Neuron (in vitro differentiated cells): ENCODE measurements around the gene TXNRD3.

Experiments used
- H2AFZ ChIP-seq: one replicate; pipeline ENCODE4 v1.6.1; 2013; ENCODE audit warnings: low read depth, mild to moderate bottlenecking, inconsistent platforms, low read length, moderate library complexity
- H3K27me3 ChIP-seq: one replicate; pipeline ENCODE4 v1.6.1; 2013; ENCODE audit warnings: low read length; ENCODE audit not compliant: insufficient read depth
- H3K36me3 ChIP-seq: one replicate; pipeline ENCODE4 v1.6.1; 2013; ENCODE audit warnings: low read length; ENCODE audit not compliant: insufficient read depth
- H3K4me1 ChIP-seq: one replicate; pipeline ENCODE4 v1.6.1; 2013; ENCODE audit warnings: low read length; ENCODE audit not compliant: insufficient read depth
- H3K4me3 ChIP-seq: 2 replicates; pipeline ENCODE4 v1.5.1; 2013; ENCODE audit warnings: mild to moderate bottlenecking, low read length, moderate library complexity
- H3K9me3 ChIP-seq: one replicate; pipeline ENCODE4 v1.6.1; 2013; ENCODE audit warnings: low read length

Gene TXNRD3

DNA sequence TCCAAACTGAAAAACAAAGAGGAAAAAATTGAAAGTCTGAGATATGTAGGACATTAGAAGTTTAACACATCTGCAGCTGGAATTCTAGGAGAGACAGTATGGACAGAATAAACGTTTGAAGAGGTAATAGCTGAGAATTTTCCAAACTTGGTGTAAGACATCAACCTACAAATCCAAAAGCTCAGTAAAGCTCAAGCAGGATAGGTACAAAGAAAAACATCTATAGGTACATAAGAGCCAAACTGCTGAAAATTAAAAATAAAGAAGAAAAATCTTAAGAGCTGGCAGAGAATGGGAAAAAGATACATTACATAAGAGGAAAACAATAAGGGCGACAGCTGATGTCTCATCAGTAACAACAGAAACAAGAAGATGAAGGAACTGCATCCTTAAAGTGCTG, 73.4 kb downstream of the TXNRD3 start:
- Histone ChIP-seq H3K36me3 (no peaks in the 10 kb centered on the region), H3K4me1 (no peaks in the 10 kb centered on the region), H2AFZ (no peak overlapping the region), H3K9me3 (no peaks in the 10 kb centered on the region), H3K27me3 (no peaks in the 10 kb centered on the region), H3K4me3 (no peak overlapping the region)

DNA sequence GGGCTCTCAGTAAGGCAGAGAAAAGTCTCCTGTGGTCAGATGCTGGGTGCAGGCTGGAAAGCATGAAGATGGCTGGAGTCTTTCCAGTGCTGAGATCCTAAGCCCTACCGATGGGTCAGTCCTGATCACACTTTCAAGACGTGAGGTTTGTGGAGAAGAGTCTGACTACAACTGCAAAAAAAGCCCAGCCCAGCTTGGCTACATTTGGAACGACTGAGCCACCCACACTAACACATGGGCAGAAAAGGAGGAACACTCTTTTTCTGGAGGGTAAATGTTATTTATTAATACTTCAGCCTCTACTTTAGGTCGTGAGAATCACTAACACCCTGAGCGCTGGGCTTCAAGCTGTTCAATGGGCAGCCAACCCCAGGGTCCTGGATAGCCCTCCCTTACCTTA, 74.2 kb downstream of the TXNRD3 start:
- H2AFZ ChIP-seq = no peak overlapping the region
- H3K4me1 ChIP-seq = no peaks in the 10 kb centered on the region
- no peaks in the 10 kb centered on the region for H3K27me3 ChIP-seq
- H3K36me3 ChIP-seq = no peaks in the 10 kb centered on the region
- H3K4me3 ChIP-seq = no peak overlapping the region
- H3K9me3 ChIP-seq = no peaks in the 10 kb centered on the region

DNA sequence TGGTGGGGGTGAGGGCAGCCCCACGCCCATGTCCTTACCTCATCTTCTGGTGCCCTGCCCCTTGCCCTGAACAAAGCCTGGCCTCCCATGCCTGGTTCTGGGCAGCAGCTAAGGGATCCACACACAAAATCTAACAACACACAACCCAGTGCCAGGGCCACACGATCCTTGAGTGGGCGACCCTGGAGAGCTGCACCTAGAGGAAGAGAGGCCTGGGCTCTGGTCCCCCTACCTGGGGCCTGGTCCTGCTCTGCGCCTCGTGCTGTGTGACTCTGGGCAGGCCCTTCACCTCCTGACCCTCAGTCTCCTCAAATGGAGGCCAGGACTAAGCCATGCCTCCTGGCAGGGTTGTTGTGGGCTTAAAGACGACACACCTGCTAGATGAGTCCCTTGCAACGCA, 76.2 kb downstream of the TXNRD3 start:
- Histone ChIP-seq H3K27me3 (no peaks in the 10 kb centered on the region), H3K36me3 (no peaks in the 10 kb centered on the region), H3K4me1 (no peaks in the 10 kb centered on the region), H3K9me3 (no peaks in the 10 kb centered on the region), H3K4me3 (no peak overlapping the region), H2AFZ (no peak overlapping the region)

DNA sequence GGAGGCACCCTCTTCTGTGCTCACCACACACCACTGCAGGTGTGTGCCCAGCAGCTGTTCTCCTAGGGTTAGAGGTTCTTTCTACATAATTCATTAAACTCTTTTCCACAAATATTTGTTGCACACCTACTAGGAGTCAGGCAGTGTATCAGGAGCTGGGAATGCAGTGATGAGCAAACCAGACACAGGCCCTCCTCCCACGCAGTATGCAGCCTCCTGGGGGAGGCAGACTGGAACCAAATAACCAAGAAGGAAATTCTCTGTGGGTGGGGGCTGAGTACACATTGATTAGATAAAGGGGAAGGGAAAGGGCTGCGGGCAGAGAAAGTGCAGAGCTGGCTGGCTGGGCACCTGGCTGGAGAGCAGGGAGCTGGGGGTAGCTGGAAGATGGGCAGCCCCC, 77.7 kb downstream of the TXNRD3 start:
- Histone ChIP-seq H2AFZ (no peak overlapping the region), H3K4me3 (no peak overlapping the region), H3K9me3 (no peaks in the 10 kb centered on the region), H3K27me3 (no peaks in the 10 kb centered on the region), H3K36me3 (no peaks in the 10 kb centered on the region), H3K4me1 (no peaks in the 10 kb centered on the region)

DNA sequence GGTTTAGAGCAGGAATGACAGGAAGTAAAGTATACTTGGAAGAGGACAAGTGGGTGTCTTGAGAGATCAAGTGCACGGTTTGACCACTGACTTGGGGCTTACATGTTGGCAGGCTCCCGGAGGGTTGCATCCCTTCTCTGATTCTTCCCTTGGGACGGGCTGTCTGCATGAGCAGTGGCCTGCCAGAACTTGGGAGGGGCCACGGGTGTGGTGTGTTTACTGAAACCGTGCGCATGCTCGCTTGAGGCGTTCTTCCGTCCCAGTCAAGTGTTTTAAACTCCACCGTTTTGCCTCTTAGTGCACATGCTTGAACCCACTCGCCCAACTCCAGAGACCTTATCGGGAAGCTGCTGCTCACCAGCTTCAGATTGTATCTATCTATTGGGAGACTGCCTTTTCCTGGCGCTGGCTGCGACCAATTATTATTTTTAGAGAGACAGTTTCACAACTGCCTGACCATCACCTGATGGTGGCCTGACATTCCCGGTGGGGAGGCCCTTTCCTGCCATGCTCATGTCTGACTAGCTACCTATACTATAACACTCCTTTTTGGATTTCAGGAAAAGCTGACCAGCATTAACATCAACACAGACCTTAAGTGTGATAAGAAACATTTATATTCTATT, 81.3 kb downstream of the TXNRD3 start:
- no peak overlapping the region for H3K4me3 ChIP-seq
- no peaks in the 10 kb centered on the region for H3K27me3 ChIP-seq
- peaks cover 8% of the 10 kb centered on the region for H3K4me1 ChIP-seq
- H3K9me3 ChIP-seq = no peaks in the 10 kb centered on the region
- no peaks in the 10 kb centered on the region for H3K36me3 ChIP-seq
- H2AFZ ChIP-seq = no peak overlapping the region

DNA sequence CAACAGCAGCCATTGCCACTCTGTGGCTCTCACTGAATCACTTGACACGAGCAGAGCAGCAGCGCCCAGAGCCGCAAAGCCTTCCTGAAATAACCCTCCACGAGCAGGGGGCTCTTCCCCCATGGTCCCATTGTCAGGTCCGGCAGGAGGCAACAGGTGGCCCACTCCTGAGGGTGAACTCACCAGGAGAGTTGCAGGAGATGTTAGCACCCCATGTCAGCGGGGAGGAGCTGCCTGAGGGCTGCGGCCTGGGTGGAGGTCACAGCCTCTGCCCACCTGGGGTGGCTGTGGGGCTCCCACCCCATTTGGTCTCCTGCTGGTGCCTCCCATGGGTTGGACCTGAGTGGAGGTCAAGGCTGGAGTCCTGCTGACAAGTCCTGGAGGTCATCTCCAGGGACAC, 83.8 kb downstream of the TXNRD3 start:
- Histone ChIP-seq H3K27me3 (no peaks in the 10 kb centered on the region), H3K36me3 (no peaks in the 10 kb centered on the region), H2AFZ (no peak overlapping the region), H3K9me3 (no peaks in the 10 kb centered on the region), H3K4me1 (peaks cover 14% of the 10 kb centered on the region), H3K4me3 (no peak overlapping the region)

DNA sequence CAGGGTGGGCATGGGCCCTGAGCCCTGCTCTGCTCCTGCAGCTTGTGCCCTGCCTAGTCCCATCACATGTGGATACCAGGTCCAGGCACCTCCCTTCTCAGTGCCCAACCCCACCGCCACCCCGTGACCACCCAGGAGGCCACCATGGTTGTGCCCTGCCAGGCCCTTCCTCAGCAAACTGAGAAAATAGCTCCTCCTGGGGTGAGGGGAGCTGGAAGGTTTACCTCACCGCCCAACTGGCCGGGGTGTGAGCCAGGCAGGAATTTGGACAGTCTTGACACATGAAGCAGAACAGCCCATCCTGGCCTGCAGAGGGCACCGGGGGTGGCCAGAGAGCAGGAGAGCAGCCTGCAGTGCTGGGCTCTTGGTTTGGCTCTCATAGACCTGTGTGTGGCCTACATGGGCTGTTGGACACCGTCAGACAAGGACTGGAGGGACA, 84.8 kb downstream of the TXNRD3 start:
- no peak overlapping the region for H3K4me3 ChIP-seq
- H3K36me3 ChIP-seq = no peaks in the 10 kb centered on the region
- H2AFZ ChIP-seq = no peak overlapping the region
- H3K9me3 ChIP-seq = no peaks in the 10 kb centered on the region
- no peaks in the 10 kb centered on the region for H3K27me3 ChIP-seq
- H3K4me1 ChIP-seq = peaks cover 14% of the 10 kb centered on the region

DNA sequence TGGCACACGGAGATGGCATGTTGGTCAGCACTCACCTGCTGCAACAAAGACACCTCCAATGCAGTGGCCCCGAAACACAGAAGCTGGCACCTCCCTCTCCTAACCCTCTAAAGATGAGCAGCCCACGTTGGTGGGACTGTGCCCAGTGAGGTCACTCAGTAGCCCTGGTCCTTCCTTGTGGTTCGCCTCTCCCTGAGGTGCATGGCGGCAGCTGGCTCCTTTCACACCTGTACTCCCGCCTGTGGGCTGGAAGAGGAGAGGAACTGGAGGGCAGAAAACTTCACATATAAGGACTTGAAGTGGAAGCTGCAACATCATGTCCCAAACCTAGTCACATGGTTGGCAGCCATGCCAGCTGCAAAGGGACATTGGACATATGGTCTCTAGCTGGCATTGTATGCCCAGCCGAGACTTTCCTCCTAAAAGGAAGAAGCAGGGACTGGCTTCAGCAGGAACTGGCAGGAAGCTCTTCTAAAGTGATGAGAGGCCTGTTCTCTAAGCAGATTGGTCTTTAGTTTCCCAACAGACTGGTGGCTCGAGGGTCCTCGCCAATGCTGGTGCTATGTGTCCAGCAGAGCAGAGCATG, 85.4 kb downstream of the TXNRD3 start:
- Histone ChIP-seq H3K36me3 (no peaks in the 10 kb centered on the region), H3K27me3 (no peaks in the 10 kb centered on the region), H3K4me1 (peaks cover 14% of the 10 kb centered on the region), H2AFZ (no peak overlapping the region), H3K4me3 (no peak overlapping the region), H3K9me3 (no peaks in the 10 kb centered on the region)

DNA sequence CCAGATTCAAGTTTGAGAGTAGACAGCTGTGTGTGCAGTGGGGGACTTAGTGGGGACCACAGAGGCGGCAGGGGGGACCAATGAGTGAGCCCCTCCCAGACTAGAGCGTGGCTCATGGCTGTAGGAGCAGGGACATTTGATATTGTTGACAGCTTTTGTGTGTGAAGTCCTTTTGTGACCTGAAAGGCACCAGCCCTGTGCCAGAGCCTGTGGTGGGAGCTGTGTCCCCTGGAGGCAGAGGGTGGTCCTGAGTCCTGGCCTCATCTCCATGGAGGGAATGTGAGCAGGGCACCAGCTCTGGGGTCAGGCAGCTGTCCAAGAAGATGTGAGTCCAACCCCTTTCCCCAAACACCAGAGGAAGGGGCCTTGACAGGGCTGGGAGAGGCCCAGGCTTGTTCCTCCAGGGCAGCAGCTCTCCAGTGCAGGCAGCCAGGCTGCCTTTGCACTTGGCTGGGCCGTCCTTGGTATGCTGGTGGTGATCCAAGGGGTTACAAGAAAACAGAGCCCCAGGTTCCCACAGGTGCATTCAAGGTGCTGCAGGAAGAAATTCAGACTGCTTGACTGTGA, 86.1 kb downstream of the TXNRD3 start:
- Histone ChIP-seq H3K4me3 (no peak overlapping the region), H3K36me3 (no peaks in the 10 kb centered on the region), H2AFZ (no peak overlapping the region), H3K27me3 (no peaks in the 10 kb centered on the region), H3K4me1 (peaks cover 14% of the 10 kb centered on the region), H3K9me3 (peaks cover 2% of the 10 kb centered on the region)

DNA sequence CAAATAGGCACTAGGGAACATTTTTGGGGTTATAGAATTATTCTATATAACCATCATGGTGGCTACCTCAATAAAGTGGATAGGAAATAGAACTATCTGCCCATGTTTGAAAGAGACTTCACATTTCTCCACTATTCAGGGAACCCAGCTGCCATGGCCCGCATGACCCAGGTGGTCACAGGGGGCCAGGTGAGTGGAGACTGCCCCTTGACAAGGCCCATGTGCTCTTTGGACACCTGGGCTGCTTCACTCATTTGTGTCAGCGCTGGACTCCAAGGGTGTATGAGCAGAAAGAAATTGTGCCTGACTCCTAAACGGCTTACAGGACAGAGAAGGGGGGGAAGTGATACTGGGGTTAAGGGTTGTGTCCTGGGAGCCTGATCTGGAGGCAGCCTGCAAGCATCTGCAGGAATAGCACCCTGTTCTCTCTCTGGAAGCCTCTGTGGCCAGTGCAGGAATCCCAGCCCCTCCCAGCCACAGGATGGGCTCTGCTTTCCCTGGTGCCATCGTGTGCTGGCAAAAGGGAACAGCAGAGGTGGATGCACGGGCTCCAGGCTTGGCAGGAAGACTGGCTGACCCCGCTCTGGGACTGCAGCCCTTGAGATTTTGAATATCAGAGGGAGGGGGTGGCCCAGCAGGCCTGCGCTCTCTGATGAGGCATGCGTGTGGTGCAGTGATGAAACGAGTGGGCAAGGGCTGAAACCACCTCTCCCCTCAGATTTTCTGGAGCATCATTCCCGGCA, 87.1 kb downstream of the TXNRD3 start:
- Histone ChIP-seq H3K9me3 (peaks cover 3% of the 10 kb centered on the region), H3K4me1 (peaks cover 14% of the 10 kb centered on the region), H3K36me3 (no peaks in the 10 kb centered on the region), H2AFZ (no peak overlapping the region), H3K27me3 (no peaks in the 10 kb centered on the region), H3K4me3 (no peak overlapping the region)

DNA sequence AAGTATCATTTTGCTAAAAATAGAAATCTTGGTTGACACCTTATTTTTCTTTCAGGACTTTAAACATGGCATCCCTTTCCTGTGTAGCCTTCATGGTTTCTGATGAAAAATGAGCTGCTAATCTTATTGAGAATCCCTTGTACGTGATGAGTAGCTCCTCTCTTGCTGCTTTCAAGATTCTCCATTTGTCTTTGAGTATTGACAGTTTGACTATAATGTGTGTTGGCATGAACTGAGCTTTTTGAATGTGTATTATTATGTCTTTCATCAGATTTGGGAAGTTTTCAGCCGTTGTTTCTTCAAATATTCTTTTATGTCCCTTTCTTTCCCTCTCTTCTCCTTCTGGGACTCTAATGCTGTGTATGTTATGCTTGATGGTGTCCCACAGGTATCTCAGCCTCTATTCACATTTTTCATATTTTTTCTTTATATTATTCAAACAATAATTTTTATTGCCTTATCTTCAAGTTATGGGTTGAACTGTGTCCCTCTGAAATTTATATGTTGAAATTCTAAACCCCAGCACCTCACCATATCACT, 92.1 kb downstream of the TXNRD3 start:
- Histone ChIP-seq H2AFZ (no peak overlapping the region), H3K4me3 (no peak overlapping the region), H3K27me3 (no peaks in the 10 kb centered on the region), H3K36me3 (no peaks in the 10 kb centered on the region), H3K9me3 (peaks cover 6% of the 10 kb centered on the region), H3K4me1 (no peaks in the 10 kb centered on the region)

DNA sequence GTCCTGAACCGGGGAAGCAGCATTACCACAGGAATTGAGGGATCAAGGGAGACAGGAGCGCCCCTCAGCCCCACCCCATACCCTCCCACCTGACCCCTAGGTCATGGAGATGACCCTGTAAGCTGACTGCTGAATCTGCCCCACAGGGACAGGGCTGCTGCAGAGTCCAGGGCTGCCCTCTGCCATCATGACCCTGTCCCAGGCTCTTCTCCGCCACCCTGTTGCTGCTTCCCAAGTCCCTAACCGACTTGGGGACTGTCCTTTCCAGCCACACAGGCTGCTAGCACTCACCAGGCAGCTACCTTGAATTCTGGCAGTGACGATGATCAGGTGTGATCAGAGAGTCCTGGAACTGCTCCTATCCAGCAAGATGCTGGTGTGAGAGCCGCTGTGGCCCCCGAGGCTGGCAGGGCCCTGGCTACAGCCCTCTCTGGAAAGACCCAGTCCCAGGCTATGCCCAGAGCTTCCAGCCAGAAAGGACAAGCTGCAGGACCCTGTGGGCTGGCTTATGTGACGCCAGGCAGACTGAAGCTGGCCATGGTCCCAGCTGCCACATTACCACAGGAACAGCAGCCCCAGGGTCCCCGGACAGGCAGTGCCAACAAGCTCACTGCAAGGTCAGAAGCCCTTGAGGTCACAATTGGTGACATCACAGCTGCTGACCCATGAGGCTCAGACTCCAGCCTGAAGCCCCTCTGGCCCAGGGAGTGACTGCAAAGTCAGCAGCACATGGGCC, 96.4 kb downstream of the TXNRD3 start, which contains the start of gene C3orf22:
C3orf22 (minus strand) TSS at position 597 of the 736 bp plus-strand sequence. CDS start 5,542 bp downstream, outside the sequence.
- H3K4me3 ChIP-seq = no peak within 1 kb of the TSS
- H2AFZ ChIP-seq = no peak within 1 kb of the TSS

More for the DNA sequence above, 96.4 kb downstream of the TXNRD3 start, which contains the start of gene C3orf22:
- no peaks in the 10 kb centered on the region for H3K27me3 ChIP-seq
- H3K36me3 ChIP-seq = no peaks in the 10 kb centered on the region
- H3K4me1 ChIP-seq = no peaks in the 10 kb centered on the region
- H3K9me3 ChIP-seq = peaks cover 4% of the 10 kb centered on the region
